ENCODE measurements around the gene LRRC43.
"Not testable (repeated sequence)": the region's sequence is repeated elsewhere in the genome, so short reads cannot be mapped to it uniquely, and the experiment has no call there.

LRRC43 gene

DNA sequence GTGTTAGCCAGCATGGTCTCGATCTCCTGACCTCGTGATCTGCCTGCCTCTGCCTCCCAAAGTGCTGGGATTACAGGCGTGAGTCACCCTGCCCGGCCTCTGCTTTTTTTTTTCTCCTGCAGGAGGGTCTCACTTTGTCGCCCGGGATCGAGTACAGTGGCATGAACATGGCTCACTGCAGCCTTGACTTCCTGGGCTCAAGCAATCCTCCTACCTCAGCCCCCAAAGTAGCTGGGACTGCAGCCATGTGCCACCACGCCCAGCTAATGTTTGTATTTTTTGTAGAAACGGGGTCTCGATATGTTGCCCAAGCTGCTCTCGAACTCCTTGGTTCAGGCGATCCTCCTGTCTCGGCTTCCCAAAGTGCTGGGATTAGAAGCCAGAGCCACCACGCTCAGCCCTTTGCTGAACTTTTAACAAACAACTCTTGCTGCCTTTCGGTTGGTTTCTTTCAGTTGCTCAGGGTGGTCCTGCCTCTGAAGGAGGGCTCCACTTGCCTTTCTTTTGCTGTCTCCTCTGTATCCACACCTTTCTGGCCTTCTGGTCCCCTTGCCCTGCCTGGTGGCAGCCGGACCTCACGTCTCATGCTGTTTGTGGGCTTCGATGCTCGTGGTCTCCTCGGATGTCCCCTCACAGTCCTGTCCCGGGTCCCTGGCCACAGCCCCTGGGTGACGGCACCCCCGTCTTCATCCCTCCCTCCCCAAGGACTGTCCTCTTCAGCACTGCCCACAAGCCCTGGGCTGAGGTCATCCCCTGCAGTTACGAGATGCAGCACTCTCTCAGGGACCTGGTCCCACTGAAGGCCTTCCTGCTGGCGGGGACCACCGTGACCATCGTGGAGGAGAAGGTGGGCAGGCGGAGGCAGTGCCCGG is 16.8 kb downstream of the LRRC43 start:
- peaks cover 7% of the 10 kb centered on the region for H3K27me3 ChIP-seq (ENCODE audit: low read depth, low read length)
- peaks cover 0 to 4% of the 10 kb centered on the region in 2 donors for H3K9me3 ChIP-seq (ENCODE audit: control insufficient read depth in 1 of 2, low read length in 2 of 2)
- H3K4me3 ChIP-seq (ENCODE audit: low read depth in 1 of 2, low read length in 2 of 2), result no peak overlapping the region
- H3K27ac ChIP-seq (ENCODE audit: low read length), result no peak overlapping the region
- no peaks in the 10 kb centered on the region for H3K36me3 ChIP-seq (ENCODE audit: control insufficient read depth in 1 of 2, insufficient read depth in 2 of 2, low read length in 2 of 2)
- H3K4me1 ChIP-seq (ENCODE audit: control insufficient read depth in 1 of 2, insufficient read depth in 2 of 2, low read length in 2 of 2), result peaks cover 0 to 12% of the 10 kb centered on the region in 2 donors

DNA sequence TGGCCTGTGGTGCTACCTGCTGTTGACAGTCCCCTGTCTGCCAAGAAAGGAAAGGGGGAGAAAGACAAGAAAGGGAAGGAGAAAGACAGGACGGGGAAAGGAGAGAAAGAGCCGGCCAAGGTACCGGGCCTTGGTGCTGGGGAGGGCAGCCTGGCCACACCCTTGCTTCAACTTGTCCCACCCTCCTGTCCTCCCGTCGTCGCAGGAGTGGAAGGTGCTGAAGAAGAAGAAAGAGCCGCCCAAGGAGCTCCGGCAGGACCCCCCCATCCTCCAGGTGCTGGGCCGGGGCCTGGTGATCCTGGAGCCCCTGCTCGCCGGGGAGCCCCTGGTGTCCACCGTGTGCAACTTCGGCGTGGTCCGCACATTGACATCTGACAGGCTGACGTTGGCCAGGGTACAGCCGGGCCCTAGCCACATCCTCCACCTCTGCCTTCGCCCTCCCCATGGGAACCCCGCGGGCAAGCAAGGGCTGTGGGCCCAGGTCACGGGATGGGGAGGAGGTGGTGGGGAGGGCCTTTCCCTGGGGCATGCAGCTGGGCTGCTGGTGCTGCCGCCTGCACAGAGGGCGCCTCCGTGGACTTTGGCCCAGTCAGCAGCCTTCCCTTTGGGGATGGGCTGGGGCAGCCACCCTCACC is 17.7 kb downstream of the LRRC43 start:
- Histone ChIP-seq H3K27ac (ENCODE audit: low read length) (no peak overlapping the region), H3K4me1 (ENCODE audit: control insufficient read depth in 1 of 2, insufficient read depth in 2 of 2, low read length in 2 of 2) (peaks cover 0 to 12% of the 10 kb centered on the region in 2 donors), H3K27me3 (ENCODE audit: low read depth, low read length) (peaks cover 15% of the 10 kb centered on the region), H3K36me3 (ENCODE audit: control insufficient read depth in 1 of 2, insufficient read depth in 2 of 2, low read length in 2 of 2) (no peaks in the 10 kb centered on the region), H3K4me3 (ENCODE audit: low read depth in 1 of 2, low read length in 2 of 2) (no peak overlapping the region), H3K9me3 (ENCODE audit: control insufficient read depth in 1 of 2, low read length in 2 of 2) (no peaks in the 10 kb centered on the region)

DNA sequence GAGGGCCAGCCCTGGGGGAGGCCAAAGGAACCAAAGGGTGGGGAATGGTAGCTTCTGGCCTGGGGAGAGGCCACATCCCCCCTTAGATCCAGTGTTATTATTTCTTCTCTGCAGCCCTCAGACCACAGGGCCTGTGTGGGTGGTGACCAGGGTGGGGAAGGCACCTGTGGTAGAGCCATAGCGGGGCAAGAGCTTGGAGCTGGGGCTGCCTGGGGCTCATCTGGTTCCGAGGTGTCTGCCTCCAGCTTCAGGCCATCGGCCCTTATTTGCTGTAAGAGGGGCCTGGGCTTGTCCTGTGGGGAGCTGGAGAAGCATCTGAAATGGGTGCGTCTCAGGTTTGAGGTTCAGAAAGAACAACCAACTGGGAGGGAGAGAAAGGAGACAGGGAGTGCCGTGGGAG is 18.5 kb downstream of the LRRC43 start:
- Histone ChIP-seq H3K27ac (ENCODE audit: low read length) (no peak overlapping the region), H3K36me3 (ENCODE audit: control insufficient read depth in 1 of 2, insufficient read depth in 2 of 2, low read length in 2 of 2) (no peaks in the 10 kb centered on the region), H3K4me1 (ENCODE audit: control insufficient read depth in 1 of 2, insufficient read depth in 2 of 2, low read length in 2 of 2) (peaks cover 0 to 12% of the 10 kb centered on the region in 2 donors), H3K4me3 (ENCODE audit: low read depth in 1 of 2, low read length in 2 of 2) (no peak overlapping the region), H3K27me3 (ENCODE audit: low read depth, low read length) (peaks cover 18% of the 10 kb centered on the region), H3K9me3 (ENCODE audit: control insufficient read depth in 1 of 2, low read length in 2 of 2) (no peaks in the 10 kb centered on the region)

DNA sequence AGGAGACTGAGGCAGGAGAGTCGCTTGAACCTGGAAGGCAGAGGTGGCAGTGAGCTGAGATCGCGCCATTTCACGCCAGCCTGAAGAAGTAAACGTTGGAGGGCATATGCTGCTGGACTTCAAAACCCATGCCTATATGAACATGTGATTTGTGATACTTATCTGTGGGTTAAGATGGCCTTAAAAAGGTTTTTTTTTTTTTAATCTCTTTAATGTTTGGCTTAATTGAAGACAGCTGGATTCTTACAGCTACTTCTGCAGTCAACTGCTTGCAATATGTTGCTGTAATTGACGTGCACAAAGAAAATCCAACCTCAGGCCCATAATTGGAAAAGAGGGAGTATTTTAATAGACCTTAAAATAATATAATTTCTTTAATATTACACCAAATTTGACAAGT is 19.1 kb downstream of the LRRC43 start:
- peaks cover 0 to 12% of the 10 kb centered on the region in 2 donors for H3K4me1 ChIP-seq (ENCODE audit: control insufficient read depth in 1 of 2, insufficient read depth in 2 of 2, low read length in 2 of 2)
- no peaks in the 10 kb centered on the region for H3K9me3 ChIP-seq (ENCODE audit: control insufficient read depth in 1 of 2, low read length in 2 of 2)
- no peak overlapping the region for H3K4me3 ChIP-seq (ENCODE audit: low read depth in 1 of 2, low read length in 2 of 2)
- peaks cover 0 to 3% of the 10 kb centered on the region in 2 donors for H3K36me3 ChIP-seq (ENCODE audit: control insufficient read depth in 1 of 2, insufficient read depth in 2 of 2, low read length in 2 of 2)
- H3K27me3 ChIP-seq (ENCODE audit: low read depth, low read length), result peaks cover 18% of the 10 kb centered on the region
- H3K27ac ChIP-seq (ENCODE audit: low read length), result no peak overlapping the region

DNA sequence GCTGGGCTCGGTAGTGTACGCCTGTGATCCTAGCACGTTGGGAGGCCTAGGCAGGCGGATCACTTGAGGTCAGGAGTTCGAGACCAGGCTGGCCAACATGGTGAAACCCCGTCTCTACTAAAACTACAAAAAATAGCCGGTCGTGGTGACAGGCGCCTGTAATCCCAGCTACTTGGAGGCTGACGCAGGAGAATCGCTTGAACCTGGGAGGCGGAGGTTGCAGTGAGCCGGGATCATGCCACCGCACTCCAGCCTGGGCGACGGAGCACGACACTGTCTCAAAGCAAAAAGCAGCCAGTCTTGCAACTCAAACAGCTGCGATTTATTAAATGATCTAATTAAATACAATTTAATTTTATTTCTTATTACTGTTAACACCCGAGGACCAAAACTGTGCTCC is 19.9 kb downstream of the LRRC43 start:
- Histone ChIP-seq H3K4me1 (ENCODE audit: control insufficient read depth in 1 of 2, insufficient read depth in 2 of 2, low read length in 2 of 2) (peaks cover 0 to 12% of the 10 kb centered on the region in 2 donors), H3K4me3 (ENCODE audit: low read depth in 1 of 2, low read length in 2 of 2) (peak overlapping the region; percentile 56 to 61), H3K36me3 (ENCODE audit: control insufficient read depth in 1 of 2, insufficient read depth in 2 of 2, low read length in 2 of 2) (peaks cover 1 to 10% of the 10 kb centered on the region in 2 donors), H3K27me3 (ENCODE audit: low read depth, low read length) (peaks cover 18% of the 10 kb centered on the region)
- H3K27ac ChIP-seq (ENCODE audit: low read length); H3K9me3 ChIP-seq (ENCODE audit: control insufficient read depth in 1 of 2, low read length in 2 of 2): not testable (repeated sequence)

DNA sequence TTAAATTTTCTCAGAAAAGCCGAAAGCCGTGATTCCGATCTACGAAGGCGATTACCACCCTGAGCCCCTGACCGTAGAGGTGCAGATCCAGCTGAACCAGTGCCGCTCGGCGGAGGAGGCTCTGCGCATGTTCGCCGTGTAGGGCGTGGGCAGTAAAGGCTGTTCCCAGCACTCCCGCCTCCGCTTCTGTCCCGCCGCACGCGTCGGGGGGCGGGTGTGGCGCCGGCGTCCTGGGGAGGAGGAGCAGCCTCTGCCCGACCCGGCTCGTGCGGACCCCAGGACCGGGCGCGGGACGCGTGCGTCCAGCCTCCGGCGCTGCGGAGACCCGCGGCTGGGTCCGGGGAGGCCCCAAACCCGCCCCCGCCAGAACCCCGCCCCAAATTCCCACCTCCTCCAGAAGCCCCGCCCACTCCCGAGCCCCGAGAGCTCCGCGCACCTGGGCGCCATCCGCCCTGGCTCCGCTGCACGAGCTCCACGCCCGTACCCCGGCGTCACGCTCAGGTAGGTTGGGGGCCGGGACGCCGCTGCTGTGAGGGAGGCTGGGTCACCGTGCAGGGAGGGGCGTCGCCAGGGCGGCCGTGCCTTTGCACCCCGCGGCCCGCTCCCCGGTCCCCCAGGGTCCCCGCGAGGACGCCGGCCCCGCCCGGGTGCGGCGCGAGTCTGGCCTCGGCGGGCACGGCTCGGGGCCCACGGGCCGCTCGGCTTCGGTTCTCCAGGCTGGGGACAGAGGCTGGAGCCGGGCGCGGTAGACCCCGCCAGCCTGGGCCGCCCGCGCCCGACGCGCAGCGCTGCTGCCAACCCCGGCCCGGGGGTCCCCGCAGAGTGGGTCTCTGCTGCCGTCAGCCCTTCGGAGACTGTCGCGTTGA is 20.6 kb downstream of the LRRC43 start, which contains the start of gene B3GNT4:
B3GNT4 (plus strand) TSS at position 409 of the 866 bp plus-strand sequence. CDS start 910 bp downstream, outside the sequence.
- no peaks in the 10 kb centered on the region for H3K9me3 ChIP-seq (ENCODE audit: control insufficient read depth in 1 of 2, low read length in 2 of 2)
- no peak within 1 kb of the TSS for H3K27ac ChIP-seq (ENCODE audit: low read length)
- peaks cover 0 to 12% of the 10 kb centered on the region in 2 donors for H3K4me1 ChIP-seq (ENCODE audit: control insufficient read depth in 1 of 2, insufficient read depth in 2 of 2, low read length in 2 of 2)
- peaks cover 18% of the 10 kb centered on the region for H3K27me3 ChIP-seq (ENCODE audit: low read depth, low read length)
- peak within 1 kb of the TSS; percentile 56 to 61 for H3K4me3 ChIP-seq (ENCODE audit: low read depth in 1 of 2, low read length in 2 of 2)
- H3K36me3 ChIP-seq (ENCODE audit: control insufficient read depth in 1 of 2, insufficient read depth in 2 of 2, low read length in 2 of 2), result peaks cover 9 to 18% of the 10 kb centered on the region in 2 donors

DNA sequence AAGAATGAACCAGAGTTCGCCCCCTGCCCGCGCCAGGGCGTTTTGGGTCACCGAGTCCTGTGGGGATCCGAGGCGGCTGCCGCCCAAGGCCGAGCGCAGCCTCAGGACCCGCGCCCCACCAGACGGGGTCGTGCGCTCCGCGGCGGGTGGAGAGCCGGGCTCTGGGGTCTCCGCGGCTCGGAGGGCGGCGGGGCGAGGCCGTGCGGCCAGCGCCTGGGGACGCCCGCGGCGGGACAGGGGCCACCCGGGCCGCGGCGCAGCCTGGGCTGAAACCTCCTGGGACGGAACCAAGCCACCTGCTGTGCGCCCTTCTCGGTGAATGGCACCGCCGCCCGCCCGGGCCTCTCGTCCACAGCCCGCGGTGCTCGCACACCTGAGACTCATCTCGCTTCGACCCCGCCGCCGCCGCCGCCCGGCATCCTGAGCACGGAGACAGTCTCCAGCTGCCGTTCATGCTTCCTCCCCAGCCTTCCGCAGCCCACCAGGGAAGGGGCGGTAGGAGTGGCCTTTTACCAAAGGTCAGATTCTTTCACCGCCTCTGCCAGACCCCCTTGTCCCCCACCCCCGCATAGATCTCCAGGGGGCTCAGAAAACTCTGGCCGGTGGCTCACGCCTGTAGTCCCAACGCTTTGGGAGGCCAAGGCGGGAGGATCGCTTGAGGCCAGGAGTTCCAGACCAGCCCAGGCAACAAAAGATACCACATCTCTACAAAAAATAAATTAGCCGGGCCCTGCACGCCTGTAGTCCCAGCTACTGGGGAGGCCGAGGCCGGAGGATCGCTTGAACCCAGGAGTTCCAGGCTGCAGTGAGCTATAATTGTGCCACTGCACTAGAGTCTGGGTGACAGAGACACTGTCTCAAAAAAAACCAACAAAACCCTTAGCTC is 21.5 kb downstream of the LRRC43 start:
- H3K4me1 ChIP-seq (ENCODE audit: control insufficient read depth in 1 of 2, insufficient read depth in 2 of 2, low read length in 2 of 2), result peaks cover 0 to 12% of the 10 kb centered on the region in 2 donors
- peak overlapping the region in 1 of 2 donors; percentile 61 for H3K4me3 ChIP-seq (ENCODE audit: low read depth in 1 of 2, low read length in 2 of 2)
- peaks cover 18% of the 10 kb centered on the region for H3K27me3 ChIP-seq (ENCODE audit: low read depth, low read length)
- no peaks in the 10 kb centered on the region for H3K9me3 ChIP-seq (ENCODE audit: control insufficient read depth in 1 of 2, low read length in 2 of 2)
- H3K36me3 ChIP-seq (ENCODE audit: control insufficient read depth in 1 of 2, insufficient read depth in 2 of 2, low read length in 2 of 2), result peaks cover 10 to 19% of the 10 kb centered on the region in 2 donors
- H3K27ac ChIP-seq (ENCODE audit: low read length), result no peak overlapping the region

DNA sequence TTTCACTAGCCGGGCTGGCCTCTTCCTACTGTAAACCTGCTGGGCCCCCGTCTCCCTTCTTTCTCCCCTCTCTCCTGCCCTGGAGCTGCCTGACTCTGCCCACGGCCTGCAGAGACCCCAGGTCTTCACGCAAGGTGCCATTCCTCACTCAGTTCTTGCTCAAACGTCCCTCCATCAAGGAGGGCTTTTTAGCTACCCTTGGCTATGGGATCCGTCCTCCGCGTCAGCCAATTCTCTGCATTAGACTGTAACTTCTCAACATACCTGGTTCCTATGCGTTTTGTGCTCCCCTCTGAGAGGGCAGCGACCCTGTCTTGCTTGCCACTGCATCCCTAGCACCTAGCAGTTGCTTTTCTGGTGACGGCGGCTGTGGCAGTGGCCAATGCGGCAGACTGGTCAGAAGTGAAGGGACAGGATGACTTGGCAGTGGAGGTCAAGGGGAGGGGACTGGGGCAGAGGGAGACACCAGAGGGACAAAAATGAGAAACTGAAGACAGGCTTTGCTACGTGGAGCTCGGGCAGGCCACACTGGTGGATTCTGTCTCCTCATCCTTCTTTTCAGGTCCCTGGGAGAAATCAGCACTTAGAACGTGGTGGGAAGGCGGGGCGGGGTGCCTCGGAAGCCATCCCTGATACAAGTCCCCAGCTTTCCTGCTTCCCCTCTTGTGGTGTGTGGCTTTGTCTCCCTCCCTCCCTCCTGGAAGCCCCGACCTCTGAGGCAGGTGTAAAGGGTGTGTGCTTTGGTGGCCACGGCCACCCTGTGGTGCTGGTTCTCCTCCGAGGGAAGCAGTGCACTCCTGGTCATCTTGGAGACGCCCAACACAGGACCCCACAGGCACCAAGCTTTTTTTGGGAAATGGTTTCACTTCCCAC is 22.4 kb downstream of the LRRC43 start:
- no peak overlapping the region for H3K27ac ChIP-seq (ENCODE audit: low read length)
- H3K9me3 ChIP-seq (ENCODE audit: control insufficient read depth in 1 of 2, low read length in 2 of 2), result no peaks in the 10 kb centered on the region
- H3K4me1 ChIP-seq (ENCODE audit: control insufficient read depth in 1 of 2, insufficient read depth in 2 of 2, low read length in 2 of 2), result peaks cover 0 to 12% of the 10 kb centered on the region in 2 donors
- peaks cover 18% of the 10 kb centered on the region for H3K27me3 ChIP-seq (ENCODE audit: low read depth, low read length)
- no peak overlapping the region for H3K4me3 ChIP-seq (ENCODE audit: low read depth in 1 of 2, low read length in 2 of 2)
- H3K36me3 ChIP-seq (ENCODE audit: control insufficient read depth in 1 of 2, insufficient read depth in 2 of 2, low read length in 2 of 2), result peaks cover 13 to 22% of the 10 kb centered on the region in 2 donors

DNA sequence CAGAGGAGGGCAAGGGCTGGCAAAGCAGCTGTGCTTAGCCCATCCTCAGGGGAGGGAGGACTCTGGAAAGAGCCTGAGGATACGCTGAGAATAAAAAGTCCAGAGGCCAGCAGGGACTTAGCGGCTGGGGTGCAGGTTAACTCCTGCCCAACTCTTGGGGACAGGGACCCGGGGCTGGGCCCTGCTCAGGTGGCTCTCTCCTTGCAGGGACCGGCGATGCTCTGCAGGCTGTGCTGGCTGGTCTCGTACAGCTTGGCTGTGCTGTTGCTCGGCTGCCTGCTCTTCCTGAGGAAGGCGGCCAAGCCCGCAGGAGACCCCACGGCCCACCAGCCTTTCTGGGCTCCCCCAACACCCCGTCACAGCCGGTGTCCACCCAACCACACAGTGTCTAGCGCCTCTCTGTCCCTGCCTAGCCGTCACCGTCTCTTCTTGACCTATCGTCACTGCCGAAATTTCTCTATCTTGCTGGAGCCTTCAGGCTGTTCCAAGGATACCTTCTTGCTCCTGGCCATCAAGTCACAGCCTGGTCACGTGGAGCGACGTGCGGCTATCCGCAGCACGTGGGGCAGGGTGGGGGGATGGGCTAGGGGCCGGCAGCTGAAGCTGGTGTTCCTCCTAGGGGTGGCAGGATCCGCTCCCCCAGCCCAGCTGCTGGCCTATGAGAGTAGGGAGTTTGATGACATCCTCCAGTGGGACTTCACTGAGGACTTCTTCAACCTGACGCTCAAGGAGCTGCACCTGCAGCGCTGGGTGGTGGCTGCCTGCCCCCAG is 23.4 kb downstream of the LRRC43 start:
- no peak overlapping the region for H3K27ac ChIP-seq (ENCODE audit: low read length)
- no peak overlapping the region for H3K4me3 ChIP-seq (ENCODE audit: low read depth in 1 of 2, low read length in 2 of 2)
- peaks cover 13 to 25% of the 10 kb centered on the region in 2 donors for H3K36me3 ChIP-seq (ENCODE audit: control insufficient read depth in 1 of 2, insufficient read depth in 2 of 2, low read length in 2 of 2)
- peaks cover 0 to 12% of the 10 kb centered on the region in 2 donors for H3K4me1 ChIP-seq (ENCODE audit: control insufficient read depth in 1 of 2, insufficient read depth in 2 of 2, low read length in 2 of 2)
- no peaks in the 10 kb centered on the region for H3K9me3 ChIP-seq (ENCODE audit: control insufficient read depth in 1 of 2, low read length in 2 of 2)
- H3K27me3 ChIP-seq (ENCODE audit: low read depth, low read length), result peaks cover 18% of the 10 kb centered on the region
